Prostate gland (tissue), 2 donors: ENCODE data around the gene FBXO17. TPM values are rescaled to one million over a fixed set of nuclear protein-coding genes. Genes with fewer than 3 reads are reported as not detected.

Experiments
- DNase-seq: peaks from one replicate; pipeline ENCODE4 v3.0.0-alpha.2; 2019; ENCODE audit warnings: low spot score
- H3K27ac ChIP-seq, 2 donors: fragments of 200-600 bp; sonication (generic); 2 replicates each; pipeline ENCODE4 v1.5.1; 2017 to 2019
- H3K27me3 ChIP-seq: fragments of 200-600 bp; sonication (generic); replicated peaks from 2 replicates; pipeline ENCODE4 v1.5.1; 2019; ENCODE audit not compliant: insufficient read depth
- H3K36me3 ChIP-seq, 2 donors: fragments of 200-600 bp; sonication (generic); 1 replicate in 1 of 2; 2 replicates in 1 of 2; pipeline versions ENCODE4 v1.5.1 to v1.8.1; 2017 to 2019
- H3K4me1 ChIP-seq: fragments of 200-600 bp; sonication (generic); replicated peaks from 2 replicates; pipeline ENCODE4 v1.5.1; 2019
- H3K4me3 ChIP-seq, 2 donors: fragments of 200-600 bp; sonication (generic); 2 replicates each; pipeline ENCODE4 v1.5.1; 2017 to 2019
- H3K9me3 ChIP-seq: fragments of 200-600 bp; sonication (generic); 2 replicates; pipeline ENCODE4 v1.5.1; 2017
- POLR2A ChIP-seq: fragments of 450-650 bp; IDR thresholded peaks from one replicate; pipeline ENCODE4 v1.6.1; 2016; ENCODE audit warnings: antibody characterized with exemption, mild to moderate bottlenecking
- POLR2AphosphoS5 ChIP-seq: sonication (generic); formaldehyde crosslinking; IDR thresholded peaks from one replicate; pipeline ENCODE4 v1.6.1; 2017; ENCODE audit warnings: antibody characterized with exemption
- WGBS: methylation state at CpG from one replicate; pipeline ENCODE4 v1.1.5; 2018; 5-methylcytosine and 5-hydroxymethylcytosine counted together
- intact Hi-C: fragments of 100-400 bp; cut with DNase I; formaldehyde crosslinking; loops from one replicate; pipeline ENCODE4 v1.14.2; 2022
- total RNA-seq, 2 donors: library from RNA; depleted of rRNA; stranded (reverse); fragments of >200 nt; gene quantifications; one replicate each; pipeline ENCODE4 v1.1.0, GENCODE V29; 2016
- TF ChIP-seq, protein P1 (sequence below), 4 experiments: fragments of 200-600 bp in 2 of 4; fragments of 450-650 bp in 2 of 4; sonication (generic) in 2 of 4; IDR thresholded peaks; 1 replicate in 3 of 4; 2 replicates in 1 of 4; pipeline ENCODE4 v1.5.1; 2016 to 2019; ENCODE audit warnings: antibody characterized with exemption in 4 of 4, mild to moderate bottlenecking in 2 of 4, moderate library complexity in 2 of 4

The FBXO17 gene
- total RNA-seq, 2 donors from 2014 or later, result 25.9 to 40.5 TPM

DNA sequence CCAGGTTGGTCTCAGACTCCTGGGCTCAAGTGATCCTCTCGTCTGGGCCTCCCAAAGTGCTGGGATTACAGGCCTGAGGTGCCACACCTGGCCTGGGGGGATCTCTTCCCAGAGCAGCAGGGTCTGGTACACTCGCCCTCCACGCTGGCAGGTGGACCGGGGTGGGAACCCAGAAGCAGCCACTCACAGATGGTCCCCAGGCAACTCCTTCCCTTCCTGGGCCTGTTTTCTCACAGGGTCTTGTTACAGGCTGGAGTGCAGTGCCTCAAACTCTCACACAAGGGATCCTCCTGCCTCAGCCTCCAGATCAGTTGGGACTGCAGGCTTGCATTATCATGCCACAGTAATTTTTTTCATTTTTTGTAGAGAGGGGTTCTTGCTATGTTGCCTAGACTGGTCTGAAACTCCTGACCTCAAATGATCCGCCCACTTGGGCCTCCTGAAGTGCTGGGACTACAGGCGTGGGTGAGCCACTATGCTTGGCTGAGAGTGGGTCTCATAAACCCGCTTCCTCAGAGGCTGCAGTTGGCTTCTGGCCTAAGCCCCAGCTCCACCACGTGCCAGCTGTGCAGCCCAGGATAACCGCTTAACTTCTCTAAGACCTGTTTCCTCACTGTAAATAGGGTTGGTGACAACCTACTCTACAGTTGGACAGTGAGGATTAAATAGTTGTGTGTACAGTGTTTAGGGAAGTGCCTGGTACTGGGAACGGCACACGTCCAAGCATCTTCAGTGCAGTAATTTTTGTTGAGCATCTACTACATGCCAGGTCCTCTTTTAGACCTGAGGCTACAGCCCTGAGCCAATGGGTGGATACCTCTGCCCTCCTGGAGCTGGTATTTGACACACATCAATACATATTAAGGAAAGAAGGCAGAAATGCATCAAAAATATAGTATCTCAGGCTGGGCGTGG is 62.7 kb downstream of the FBXO17 start:
- Histone ChIP-seq H3K4me1 (no peaks in the 10 kb centered on the region), H3K36me3 (no peaks in the 10 kb centered on the region), H3K4me3 (no peak overlapping the region), H3K27ac (no peak overlapping the region), H3K9me3 (no peaks in the 10 kb centered on the region), H3K27me3 (peaks cover 12% of the 10 kb centered on the region)
- no peak for DNase-seq
- WGBS, result 71% methylated on average over 12 of the region's 12 CpGs
- no peak for TF ChIP-seq POLR2A
- TF ChIP-seq, protein P1, sequence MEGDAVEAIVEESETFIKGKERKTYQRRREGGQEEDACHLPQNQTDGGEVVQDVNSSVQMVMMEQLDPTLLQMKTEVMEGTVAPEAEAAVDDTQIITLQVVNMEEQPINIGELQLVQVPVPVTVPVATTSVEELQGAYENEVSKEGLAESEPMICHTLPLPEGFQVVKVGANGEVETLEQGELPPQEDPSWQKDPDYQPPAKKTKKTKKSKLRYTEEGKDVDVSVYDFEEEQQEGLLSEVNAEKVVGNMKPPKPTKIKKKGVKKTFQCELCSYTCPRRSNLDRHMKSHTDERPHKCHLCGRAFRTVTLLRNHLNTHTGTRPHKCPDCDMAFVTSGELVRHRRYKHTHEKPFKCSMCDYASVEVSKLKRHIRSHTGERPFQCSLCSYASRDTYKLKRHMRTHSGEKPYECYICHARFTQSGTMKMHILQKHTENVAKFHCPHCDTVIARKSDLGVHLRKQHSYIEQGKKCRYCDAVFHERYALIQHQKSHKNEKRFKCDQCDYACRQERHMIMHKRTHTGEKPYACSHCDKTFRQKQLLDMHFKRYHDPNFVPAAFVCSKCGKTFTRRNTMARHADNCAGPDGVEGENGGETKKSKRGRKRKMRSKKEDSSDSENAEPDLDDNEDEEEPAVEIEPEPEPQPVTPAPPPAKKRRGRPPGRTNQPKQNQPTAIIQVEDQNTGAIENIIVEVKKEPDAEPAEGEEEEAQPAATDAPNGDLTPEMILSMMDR (IDR thresholded peaks at IDR 0.05), result no peak
- TF ChIP-seq POLR2AphosphoS5, result no peak
- intact Hi-C loops, result no loop called here

DNA sequence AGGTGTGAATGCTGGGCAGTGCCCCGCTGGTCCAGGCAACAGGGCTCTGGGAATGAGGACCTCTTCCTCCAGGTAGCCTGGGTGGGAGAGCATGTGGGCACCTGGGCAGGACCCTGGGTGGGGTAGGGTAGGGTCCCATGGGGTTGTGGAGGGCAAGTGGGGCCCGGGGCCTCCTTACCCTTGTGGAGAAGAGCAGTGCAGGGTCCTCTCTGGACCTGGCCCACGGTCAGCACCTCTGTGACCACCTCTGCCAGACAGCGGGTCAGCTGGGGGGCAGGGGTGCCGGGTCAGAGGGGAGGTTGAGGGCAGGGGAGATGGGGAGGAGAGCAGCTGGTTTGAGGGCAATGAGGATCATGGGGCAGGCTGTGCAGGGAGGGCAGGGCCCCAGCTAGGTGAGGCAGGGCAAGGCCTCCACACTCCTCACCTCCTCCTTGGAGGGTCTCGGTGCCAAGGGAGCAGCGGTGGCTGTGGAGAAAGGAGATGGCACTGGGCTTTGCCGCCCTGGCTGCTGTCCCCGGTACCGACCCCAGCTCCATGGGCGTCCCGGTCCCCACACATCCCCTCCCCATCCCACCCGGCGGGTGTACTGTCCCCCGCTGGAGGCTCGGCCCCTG is 64.0 kb downstream of the FBXO17 start:
- Histone ChIP-seq H3K9me3 (no peaks in the 10 kb centered on the region), H3K4me1 (no peaks in the 10 kb centered on the region), H3K4me3 (no peak overlapping the region), H3K27me3 (peaks cover 12% of the 10 kb centered on the region), H3K36me3 (peaks cover 0 to 4% of the 10 kb centered on the region in 2 donors), H3K27ac (no peak overlapping the region)
- TF ChIP-seq POLR2A (no peak), POLR2AphosphoS5 (no peak)
- TF ChIP-seq, protein P1 (IDR thresholded peaks at IDR 0.05), result no peak
- 47% methylated on average over 15 of the region's 16 CpGs for WGBS
- DNase-seq, result no peak
- intact Hi-C loops, result no loop called here

DNA sequence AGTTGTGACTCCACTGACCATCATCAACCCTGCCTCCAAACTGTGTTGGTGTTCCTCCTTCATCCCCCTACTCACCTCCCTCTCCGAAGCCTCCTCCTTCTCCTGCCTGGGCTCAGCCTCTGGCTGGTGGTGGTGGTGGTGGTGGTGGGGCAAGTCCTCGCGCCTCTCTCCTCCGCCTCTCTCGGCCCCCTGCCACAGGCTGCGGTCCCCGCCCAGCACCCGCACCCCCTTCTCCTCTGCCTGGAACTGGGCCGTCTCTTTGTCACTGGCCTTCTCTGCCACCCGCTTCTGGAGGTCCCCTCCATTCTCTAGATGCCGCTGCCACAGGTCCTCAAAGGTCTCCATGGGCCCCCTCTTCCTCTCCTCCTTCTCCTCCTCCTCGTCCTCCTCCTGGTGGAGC is 65.1 kb downstream of the FBXO17 start:
- TF ChIP-seq POLR2AphosphoS5, result no peak
- TF ChIP-seq, protein P1 (IDR thresholded peaks at IDR 0.05), result no peak
- TF ChIP-seq POLR2A, result no peak
- Histone ChIP-seq H3K27ac (no peak overlapping the region), H3K36me3 (peaks cover 0 to 4% of the 10 kb centered on the region in 2 donors), H3K27me3 (peaks cover 12% of the 10 kb centered on the region), H3K9me3 (no peaks in the 10 kb centered on the region), H3K4me1 (no peaks in the 10 kb centered on the region), H3K4me3 (no peak overlapping the region)
- no peak for DNase-seq
- WGBS, result 84% methylated on average over 12 of the region's 12 CpGs
- intact Hi-C loops, result no loop called here

DNA sequence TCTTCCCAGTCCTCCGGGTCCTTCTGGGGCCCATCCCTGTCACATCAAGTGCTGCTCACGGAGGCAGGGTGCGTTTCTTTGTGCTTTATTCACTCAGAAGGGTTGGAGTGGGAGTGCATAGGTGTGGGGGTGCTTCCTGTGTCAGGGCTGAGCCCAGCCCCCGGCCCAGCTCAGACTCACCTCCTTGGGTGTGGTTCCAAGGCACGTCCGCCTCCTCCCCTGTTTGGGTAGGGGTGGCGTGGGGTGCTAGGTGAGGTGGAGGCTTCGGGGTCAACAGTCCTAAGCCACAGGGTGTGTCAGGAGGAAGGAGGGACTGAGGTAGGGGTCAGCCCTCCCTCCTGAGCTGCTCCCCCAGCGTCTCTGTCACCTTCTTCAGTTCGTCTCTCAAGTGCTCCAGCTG is 66.6 kb downstream of the FBXO17 start:
- Histone ChIP-seq H3K9me3 (no peaks in the 10 kb centered on the region), H3K36me3 (peaks cover 4 to 8% of the 10 kb centered on the region in 2 donors), H3K4me1 (no peaks in the 10 kb centered on the region), H3K27me3 (peaks cover 12% of the 10 kb centered on the region), H3K4me3 (no peak overlapping the region), H3K27ac (no peak overlapping the region)
- no peak for TF ChIP-seq POLR2A
- no peak for TF ChIP-seq POLR2AphosphoS5
- TF ChIP-seq, protein P1 (IDR thresholded peaks at IDR 0.05), result no peak
- 77% methylated on average over 10 of the region's 10 CpGs for WGBS
- intact Hi-C loops, result no loop called here
- no peak for DNase-seq
